ENCODE measurements around the gene NOS1AP. TPM values are rescaled to one million over a fixed set of nuclear protein-coding genes. Genes with fewer than 3 reads are reported as not detected.

Gene NOS1AP
- total and polyA plus RNA-seq, 9 of the 15 experiments (the other 6 are each of a cell fraction or from before 2014, with no cell fraction given), result 0.07 to 1.5 (median 0.22) TPM

DNA sequence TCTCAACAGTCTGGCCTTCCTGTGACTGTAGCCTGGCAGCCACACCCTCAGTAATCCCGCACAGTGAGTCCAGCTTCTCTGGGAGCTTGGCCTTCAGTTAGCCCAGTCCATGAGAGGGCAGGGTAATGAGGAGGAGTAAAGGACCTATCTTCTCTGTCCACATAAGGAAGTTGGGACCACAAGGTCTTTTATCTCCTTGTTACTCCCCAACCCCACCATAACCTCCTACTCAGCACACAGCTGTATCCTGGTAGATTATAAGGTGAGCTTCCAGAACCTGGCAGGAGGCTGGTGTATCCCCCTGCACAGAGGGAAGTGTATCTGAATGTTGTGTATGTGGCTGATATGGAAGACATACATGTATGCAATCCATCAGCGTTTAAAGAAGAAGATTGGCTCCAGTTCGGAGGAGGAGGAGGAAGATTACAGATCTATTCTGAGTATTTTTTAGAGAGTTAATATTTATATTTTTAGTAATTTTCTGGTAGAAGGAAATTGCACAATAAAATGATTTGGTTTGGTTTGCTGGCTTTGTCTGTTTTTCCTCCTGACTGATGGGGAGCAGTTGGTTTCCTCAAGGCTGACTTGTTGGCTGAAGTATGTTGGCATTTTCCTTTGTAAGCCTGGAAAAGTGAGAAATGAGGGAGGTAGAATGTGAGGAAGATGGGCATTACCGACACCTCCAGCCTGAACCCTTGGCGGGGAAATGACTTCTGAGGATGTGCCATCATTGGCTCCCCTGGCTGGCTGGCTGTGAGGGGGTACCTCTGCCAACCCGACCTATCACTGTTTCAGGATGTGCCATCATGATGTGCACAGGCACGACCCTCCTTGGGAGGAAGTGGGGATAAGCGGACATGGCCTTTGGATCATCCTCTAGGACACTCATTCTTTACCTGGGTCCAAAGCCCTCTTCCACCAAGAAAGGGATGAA lies 317.1 kb downstream of the NOS1AP start (continued):
- TF ChIP-seq HCFC1 (IDR thresholded peaks at IDR 0.05; ENCODE audit: low read depth, low read length) (no peak), PHTF2 (CRISPR knock-in tag; IDR thresholded peaks at IDR 0.05) (no peak), ZNF586 (CRISPR knock-in tag; conservative IDR thresholded peaks at IDR 0.05) (no peak), ESRRB (CRISPR knock-in tag; IDR thresholded peaks at IDR 0.05; ENCODE audit: borderline replicate concordance) (no peak), NRF1 (conservative IDR thresholded peaks at IDR 0.05 in 1 of 2, IDR thresholded peaks at IDR 0.05 in 1 of 2) (peak; percentile 12 to 13; a peak in 1 of 4 replicates), RFX1 (IDR thresholded peaks at IDR 0.05) (no peak), RAD51 (IDR thresholded peaks at IDR 0.05; ENCODE audit: borderline replicate concordance, low read depth) (no peak), RFX7 (CRISPR knock-in tag; IDR thresholded peaks at IDR 0.05) (no peak), TBP (optimal IDR thresholded peaks at IDR 0.05; ENCODE audit: low read depth, low read length) (peak; percentile 30), MIER1 (IDR thresholded peaks at IDR 0.05; ENCODE audit: low read depth) (no peak), TEAD2 (tag; IDR thresholded peaks at IDR 0.05) (no peak), ZBTB9 (CRISPR knock-in tag; IDR thresholded peaks at IDR 0.05) (0 out of 2 replicates have a peak, but pooled peaks have one; percentile 42), JUNB (CRISPR knock-in tag; conservative IDR thresholded peaks at IDR 0.05) (no peak), ZSCAN32 (CRISPR knock-in tag; IDR thresholded peaks at IDR 0.05) (no peak), ILF3 (IDR thresholded peaks at IDR 0.05; ENCODE audit: borderline replicate concordance) (0 out of 2 replicates have a peak, but pooled peaks have one; percentile 10), RBM39 (optimal IDR thresholded peaks at IDR 0.05; ENCODE audit: low read depth, low read length) (no peak)
- TF ChIP-seq, protein P1, sequence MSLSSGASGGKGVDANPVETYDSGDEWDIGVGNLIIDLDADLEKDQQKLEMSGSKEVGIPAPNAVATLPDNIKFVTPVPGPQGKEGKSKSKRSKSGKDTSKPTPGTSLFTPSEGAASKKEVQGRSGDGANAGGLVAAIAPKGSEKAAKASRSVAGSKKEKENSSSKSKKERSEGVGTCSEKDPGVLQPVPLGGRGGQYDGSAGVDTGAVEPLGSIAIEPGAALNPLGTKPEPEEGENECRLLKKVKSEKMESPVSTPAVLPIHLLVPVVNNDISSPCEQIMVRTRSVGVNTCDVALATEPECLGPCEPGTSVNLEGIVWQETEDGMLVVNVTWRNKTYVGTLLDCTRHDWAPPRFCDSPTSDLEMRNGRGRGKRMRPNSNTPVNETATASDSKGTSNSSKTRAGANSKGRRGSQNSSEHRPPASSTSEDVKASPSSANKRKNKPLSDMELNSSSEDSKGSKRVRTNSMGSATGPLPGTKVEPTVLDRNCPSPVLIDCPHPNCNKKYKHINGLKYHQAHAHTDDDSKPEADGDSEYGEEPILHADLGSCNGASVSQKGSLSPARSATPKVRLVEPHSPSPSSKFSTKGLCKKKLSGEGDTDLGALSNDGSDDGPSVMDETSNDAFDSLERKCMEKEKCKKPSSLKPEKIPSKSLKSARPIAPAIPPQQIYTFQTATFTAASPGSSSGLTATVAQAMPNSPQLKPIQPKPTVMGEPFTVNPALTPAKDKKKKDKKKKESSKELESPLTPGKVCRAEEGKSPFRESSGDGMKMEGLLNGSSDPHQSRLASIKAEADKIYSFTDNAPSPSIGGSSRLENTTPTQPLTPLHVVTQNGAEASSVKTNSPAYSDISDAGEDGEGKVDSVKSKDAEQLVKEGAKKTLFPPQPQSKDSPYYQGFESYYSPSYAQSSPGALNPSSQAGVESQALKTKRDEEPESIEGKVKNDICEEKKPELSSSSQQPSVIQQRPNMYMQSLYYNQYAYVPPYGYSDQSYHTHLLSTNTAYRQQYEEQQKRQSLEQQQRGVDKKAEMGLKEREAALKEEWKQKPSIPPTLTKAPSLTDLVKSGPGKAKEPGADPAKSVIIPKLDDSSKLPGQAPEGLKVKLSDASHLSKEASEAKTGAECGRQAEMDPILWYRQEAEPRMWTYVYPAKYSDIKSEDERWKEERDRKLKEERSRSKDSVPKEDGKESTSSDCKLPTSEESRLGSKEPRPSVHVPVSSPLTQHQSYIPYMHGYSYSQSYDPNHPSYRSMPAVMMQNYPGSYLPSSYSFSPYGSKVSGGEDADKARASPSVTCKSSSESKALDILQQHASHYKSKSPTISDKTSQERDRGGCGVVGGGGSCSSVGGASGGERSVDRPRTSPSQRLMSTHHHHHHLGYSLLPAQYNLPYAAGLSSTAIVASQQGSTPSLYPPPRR (CRISPR knock-in tag; IDR thresholded peaks at IDR 0.05; ENCODE audit: borderline replicate concordance), result no peak
- TF ChIP-seq, protein P2, sequence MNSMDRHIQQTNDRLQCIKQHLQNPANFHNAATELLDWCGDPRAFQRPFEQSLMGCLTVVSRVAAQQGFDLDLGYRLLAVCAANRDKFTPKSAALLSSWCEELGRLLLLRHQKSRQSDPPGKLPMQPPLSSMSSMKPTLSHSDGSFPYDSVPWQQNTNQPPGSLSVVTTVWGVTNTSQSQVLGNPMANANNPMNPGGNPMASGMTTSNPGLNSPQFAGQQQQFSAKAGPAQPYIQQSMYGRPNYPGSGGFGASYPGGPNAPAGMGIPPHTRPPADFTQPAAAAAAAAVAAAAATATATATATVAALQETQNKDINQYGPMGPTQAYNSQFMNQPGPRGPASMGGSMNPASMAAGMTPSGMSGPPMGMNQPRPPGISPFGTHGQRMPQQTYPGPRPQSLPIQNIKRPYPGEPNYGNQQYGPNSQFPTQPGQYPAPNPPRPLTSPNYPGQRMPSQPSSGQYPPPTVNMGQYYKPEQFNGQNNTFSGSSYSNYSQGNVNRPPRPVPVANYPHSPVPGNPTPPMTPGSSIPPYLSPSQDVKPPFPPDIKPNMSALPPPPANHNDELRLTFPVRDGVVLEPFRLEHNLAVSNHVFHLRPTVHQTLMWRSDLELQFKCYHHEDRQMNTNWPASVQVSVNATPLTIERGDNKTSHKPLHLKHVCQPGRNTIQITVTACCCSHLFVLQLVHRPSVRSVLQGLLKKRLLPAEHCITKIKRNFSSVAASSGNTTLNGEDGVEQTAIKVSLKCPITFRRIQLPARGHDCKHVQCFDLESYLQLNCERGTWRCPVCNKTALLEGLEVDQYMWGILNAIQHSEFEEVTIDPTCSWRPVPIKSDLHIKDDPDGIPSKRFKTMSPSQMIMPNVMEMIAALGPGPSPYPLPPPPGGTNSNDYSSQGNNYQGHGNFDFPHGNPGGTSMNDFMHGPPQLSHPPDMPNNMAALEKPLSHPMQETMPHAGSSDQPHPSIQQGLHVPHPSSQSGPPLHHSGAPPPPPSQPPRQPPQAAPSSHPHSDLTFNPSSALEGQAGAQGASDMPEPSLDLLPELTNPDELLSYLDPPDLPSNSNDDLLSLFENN (IDR thresholded peaks at IDR 0.05; ENCODE audit: low read depth in 2 of 2, low read length in 2 of 2), result peak in 1 of 2 experiments; percentile 98; a peak in 2 of 4 replicates
